PC-9 (cell line): Measurements from ENCODE around the gene VRK1. TPM values are rescaled to one million over a fixed set of nuclear protein-coding genes. Genes with fewer than 3 reads are reported as not detected.

Source experiments
- BruUV-seq: library from RNA; stranded (reverse); fragments of 400-500 nt; replicated peaks from 2 replicates; lab custom pipeline; 2021; lab: Mats Ljungman, UMichigan
- CTCF ChIA-PET: fragments of 300-600 bp; sonication (Branson Sonifier 250); formaldehyde crosslinking; loops from one replicate; lab custom pipeline; 2022; ENCODE audit warnings: antibody characterized with exemption; lab: Charles Lee
- POLR2A ChIA-PET: fragments of 300-600 bp; sonication (Branson Sonifier 250); formaldehyde crosslinking; loops from one replicate; lab custom pipeline; 2022; ENCODE audit warnings: antibody characterized with exemption; ENCODE audit not compliant: unreplicated experiment; lab: Charles Lee
- DNase-seq, 2 experiments: peaks; one replicate each; pipeline versions ENCODE4 v3.0.0 to v3.0.0-alpha.2; 2015 to 2022; ENCODE audit warnings: mixed read lengths in 1 of 2
- H2AFZ ChIP-seq: fragments of 200-600 bp; sonication (generic); 2 replicates; pipeline ENCODE4 v1.8.1; 2017; ENCODE audit warnings: antibody characterized with exemption
- H3F3A ChIP-seq: fragments of 200-600 bp; sonication (generic); 2 replicates; pipeline ENCODE4 v1.8.1; 2017; ENCODE audit warnings: antibody characterized with exemption, mild to moderate bottlenecking, low read depth; ENCODE audit not compliant: insufficient read depth
- H3K27ac ChIP-seq: fragments of 200-600 bp; sonication (generic); 2 replicates; pipeline ENCODE4 v1.6.1; 2016; ENCODE audit warnings: mixed run types
- H3K27me3 ChIP-seq: fragments of 200-600 bp; sonication (generic); 2 replicates; pipeline ENCODE4 v1.6.1; 2016; ENCODE audit warnings: low read depth, mixed run types; ENCODE audit not compliant: insufficient read depth
- H3K36me3 ChIP-seq: fragments of 200-600 bp; sonication (generic); 2 replicates; pipeline ENCODE4 v1.6.1; 2016; ENCODE audit warnings: low read depth, mixed run types
- H3K4me1 ChIP-seq: fragments of 200-600 bp; sonication (generic); replicated peaks from 2 replicates; pipeline ENCODE4 v1.6.1; 2016; ENCODE audit warnings: mixed run types; ENCODE audit not compliant: insufficient read depth
- H3K4me2 ChIP-seq: fragments of 200-600 bp; sonication (generic); 2 replicates; pipeline ENCODE4 v1.6.1; 2017; ENCODE audit warnings: mixed run types
- H3K4me3 ChIP-seq: fragments of 200-600 bp; sonication (generic); 2 replicates; pipeline ENCODE4 v1.6.1; 2016; ENCODE audit warnings: mixed run types
- H3K79me2 ChIP-seq: fragments of 200-600 bp; sonication (generic); 2 replicates; pipeline ENCODE4 v1.6.1; 2017; ENCODE audit warnings: low read depth, mixed run types
- H3K9me2 ChIP-seq: fragments of 200-600 bp; sonication (generic); 2 replicates; pipeline ENCODE4 v1.8.1; 2017; ENCODE audit warnings: mild to moderate bottlenecking; ENCODE audit not compliant: insufficient read depth
- H3K9me3 ChIP-seq: fragments of 200-600 bp; sonication (generic); 2 replicates; pipeline ENCODE4 v1.8.1; 2016; ENCODE audit warnings: low read depth; ENCODE audit not compliant: insufficient read depth
- H4K20me1 ChIP-seq: fragments of 200-600 bp; sonication (generic); 2 replicates; pipeline ENCODE4 v1.8.1; 2017; ENCODE audit not compliant: insufficient read depth
- CTCF ChIP-seq: fragments of 200-600 bp; sonication (generic); conservative IDR thresholded peaks from 2 replicates; pipeline ENCODE4 v1.6.1; 2017; ENCODE audit warnings: mixed run types, antibody characterized with exemption, mild to moderate bottlenecking, moderate library complexity
- EZH2 ChIP-seq: fragments of 200-600 bp; sonication (generic); IDR thresholded peaks from 2 replicates; pipeline ENCODE4 v1.8.0; 2017; ENCODE audit warnings: antibody characterized with exemption, low read depth
- intact Hi-C: fragments of 100-400 bp; cut with micrococcal nuclease; formaldehyde crosslinking; loops from one replicate; pipeline ENCODE4 v1.10.0; 2022; ENCODE audit not compliant: unreplicated experiment
- total RNA-seq: library from RNA; stranded (reverse); gene quantifications from 2 replicates; pipeline ENCODE4 v1.2.3, GENCODE V29; 2021

VRK1 gene
- total RNA-seq, 1 experiment from 2014 or later = 6.8 TPM

GRCh38 chr14:96897184-96897583, 100.0 kb downstream of the VRK1 start:
- Histone ChIP-seq H3K27ac (no peak overlapping the region), H3K4me1 (no peaks in the 10 kb centered on the region), H3K9me2 (no peaks in the 10 kb centered on the region), H3K4me3 (no peak overlapping the region), H3K27me3 (no peaks in the 10 kb centered on the region), H3F3A (no peaks in the 10 kb centered on the region), H2AFZ (no peak overlapping the region), H3K4me2 (no peak overlapping the region), H3K9me3 (no peaks in the 10 kb centered on the region), H3K79me2 (no peaks in the 10 kb centered on the region), H4K20me1 (no peaks in the 10 kb centered on the region), H3K36me3 (no peaks in the 10 kb centered on the region)
- intact Hi-C loops = no loop called here
- no peak for DNase-seq
- no peak for TF ChIP-seq EZH2
- no peak for TF ChIP-seq CTCF
- ChIA-PET POLR2A (no interaction called here), CTCF (no interaction called here)
- BruUV-seq = no TSS peak

- Histone ChIP-seq H3K4me1 (peaks cover 13% of the 10 kb centered on the region), H3K4me3 (no peak overlapping the region), H3K36me3 (no peaks in the 10 kb centered on the region), H3K27ac (no peak overlapping the region), H3K4me2 (no peak overlapping the region), H3K9me2 (no peaks in the 10 kb centered on the region), H3K79me2 (no peaks in the 10 kb centered on the region), H3K9me3 (no peaks in the 10 kb centered on the region), H3K27me3 (no peaks in the 10 kb centered on the region), H3F3A (peaks cover 3% of the 10 kb centered on the region; the same call in 1 of the 2 replicates), H4K20me1 (no peaks in the 10 kb centered on the region), H2AFZ (no peak overlapping the region)
- DNase-seq = no peak
- ChIA-PET CTCF (no interaction called here), POLR2A (no interaction called here)
- intact Hi-C loops = no loop called here
- BruUV-seq = no TSS peak
- TF ChIP-seq CTCF = no peak
- no peak for TF ChIP-seq EZH2
These were observed 104.0 kb downstream of the VRK1 start for GRCh38 chr14:96901227-96901626.

- H3K27me3 ChIP-seq = no peaks in the 10 kb centered on the region
- no peaks in the 10 kb centered on the region for H3K9me3 ChIP-seq
- DNase-seq = no peak
- BruUV-seq = no TSS peak
- ChIA-PET CTCF (no interaction called here), POLR2A (no interaction called here)
- H3K79me2 ChIP-seq = no peaks in the 10 kb centered on the region
- no peaks in the 10 kb centered on the region for H3K36me3 ChIP-seq
- H3K4me3 ChIP-seq = no peak overlapping the region
- H3F3A ChIP-seq = peaks cover 3% of the 10 kb centered on the region; the same call in 1 of the 2 replicates
- no peak overlapping the region for H3K27ac ChIP-seq
- TF ChIP-seq CTCF = no peak
- TF ChIP-seq EZH2 = no peak
- H3K4me1 ChIP-seq = peaks cover 13% of the 10 kb centered on the region
- intact Hi-C loops = no loop called here
- no peak overlapping the region for H2AFZ ChIP-seq
- no peaks in the 10 kb centered on the region for H3K9me2 ChIP-seq
- H3K4me2 ChIP-seq = no peak overlapping the region
- no peaks in the 10 kb centered on the region for H4K20me1 ChIP-seq
These were observed 104.8 kb downstream of the VRK1 start for GRCh38 chr14:96902004-96902403.
